ENCODE results near the gene NACA2. TPM values are rescaled to one million over a fixed set of nuclear protein-coding genes. Genes with fewer than 3 reads are reported as not detected.

NACA2 gene
- total RNA-seq, 1 donor from 2014 or later, result not detected

GRCh38 chr17:61600621-61601020 is 9.6 kb upstream of the NACA2 start:
- no peak for DNase-seq (ENCODE audit: extremely low spot score, unreplicated experiment)
- no peak for TF ChIP-seq CTCF (conservative IDR thresholded peaks at IDR 0.05)
- no peaks in the 10 kb centered on the region for H3K9me3 Mint-ChIP-seq
- H3K36me3 Mint-ChIP-seq, result no peaks in the 10 kb centered on the region
- H3K4me3 Mint-ChIP-seq, result no peak overlapping the region
- H3K27me3 Mint-ChIP-seq, result peaks cover 15% of the 10 kb centered on the region
- H3K27ac Mint-ChIP-seq, result no peak overlapping the region
- H3K4me1 Mint-ChIP-seq (ENCODE audit: unreplicated experiment), result no peaks in the 10 kb centered on the region

- H3K4me3 Mint-ChIP-seq, result no peak overlapping the region
- no peak for DNase-seq (ENCODE audit: extremely low spot score, unreplicated experiment)
- H3K4me1 Mint-ChIP-seq (ENCODE audit: unreplicated experiment), result no peaks in the 10 kb centered on the region
- H3K36me3 Mint-ChIP-seq, result no peaks in the 10 kb centered on the region
- H3K9me3 Mint-ChIP-seq, result no peaks in the 10 kb centered on the region
- TF ChIP-seq CTCF (conservative IDR thresholded peaks at IDR 0.05), result no peak
- H3K27ac Mint-ChIP-seq, result no peak overlapping the region
- H3K27me3 Mint-ChIP-seq, result peaks cover 20% of the 10 kb centered on the region
These were observed 8.6 kb upstream of the NACA2 start for GRCh38 chr17:61599608-61600007.

GRCh38 chr17:61598014-61598413 is 7.0 kb upstream of the NACA2 start:
- no peak overlapping the region for H3K27ac Mint-ChIP-seq
- H3K4me3 Mint-ChIP-seq, result no peak overlapping the region
- peaks cover 32% of the 10 kb centered on the region for H3K27me3 Mint-ChIP-seq
- no peaks in the 10 kb centered on the region for H3K9me3 Mint-ChIP-seq
- no peaks in the 10 kb centered on the region for H3K36me3 Mint-ChIP-seq
- DNase-seq (ENCODE audit: extremely low spot score, unreplicated experiment), result no peak
- no peaks in the 10 kb centered on the region for H3K4me1 Mint-ChIP-seq (ENCODE audit: unreplicated experiment)
- TF ChIP-seq CTCF (conservative IDR thresholded peaks at IDR 0.05), result no peak

- Mint-ChIP-seq H3K9me3 (no peaks in the 10 kb centered on the region), H3K27ac (no peak overlapping the region), H3K4me3 (no peak overlapping the region), H3K36me3 (no peaks in the 10 kb centered on the region), H3K4me1 (ENCODE audit: unreplicated experiment) (no peaks in the 10 kb centered on the region), H3K27me3 (peaks cover 32% of the 10 kb centered on the region)
- no peak for TF ChIP-seq CTCF (conservative IDR thresholded peaks at IDR 0.05)
- DNase-seq (ENCODE audit: extremely low spot score, unreplicated experiment), result no peak
These were observed 6.6 kb upstream of the NACA2 start for GRCh38 chr17:61597607-61598006.

- Mint-ChIP-seq H3K36me3 (no peaks in the 10 kb centered on the region), H3K9me3 (no peaks in the 10 kb centered on the region), H3K27me3 (peaks cover 32% of the 10 kb centered on the region), H3K27ac (no peak overlapping the region), H3K4me3 (no peak overlapping the region), H3K4me1 (ENCODE audit: unreplicated experiment) (no peaks in the 10 kb centered on the region)
- DNase-seq (ENCODE audit: extremely low spot score, unreplicated experiment), result no peak
- no peak for TF ChIP-seq CTCF (conservative IDR thresholded peaks at IDR 0.05)
These were observed 4.6 kb upstream of the NACA2 start for GRCh38 chr17:61595418-61596186.

Measured in type B pancreatic cell (in vitro differentiated cells).